ENCODE results near the gene SCRT2.
A peak's percentile ranks its signal among the peaks of the same experiment; 100 is the strongest.
"Not testable (repeated sequence)": the region's sequence is repeated elsewhere in the genome, so short reads cannot be mapped to it uniquely, and the experiment has no call there.

The SCRT2 gene

DNA sequence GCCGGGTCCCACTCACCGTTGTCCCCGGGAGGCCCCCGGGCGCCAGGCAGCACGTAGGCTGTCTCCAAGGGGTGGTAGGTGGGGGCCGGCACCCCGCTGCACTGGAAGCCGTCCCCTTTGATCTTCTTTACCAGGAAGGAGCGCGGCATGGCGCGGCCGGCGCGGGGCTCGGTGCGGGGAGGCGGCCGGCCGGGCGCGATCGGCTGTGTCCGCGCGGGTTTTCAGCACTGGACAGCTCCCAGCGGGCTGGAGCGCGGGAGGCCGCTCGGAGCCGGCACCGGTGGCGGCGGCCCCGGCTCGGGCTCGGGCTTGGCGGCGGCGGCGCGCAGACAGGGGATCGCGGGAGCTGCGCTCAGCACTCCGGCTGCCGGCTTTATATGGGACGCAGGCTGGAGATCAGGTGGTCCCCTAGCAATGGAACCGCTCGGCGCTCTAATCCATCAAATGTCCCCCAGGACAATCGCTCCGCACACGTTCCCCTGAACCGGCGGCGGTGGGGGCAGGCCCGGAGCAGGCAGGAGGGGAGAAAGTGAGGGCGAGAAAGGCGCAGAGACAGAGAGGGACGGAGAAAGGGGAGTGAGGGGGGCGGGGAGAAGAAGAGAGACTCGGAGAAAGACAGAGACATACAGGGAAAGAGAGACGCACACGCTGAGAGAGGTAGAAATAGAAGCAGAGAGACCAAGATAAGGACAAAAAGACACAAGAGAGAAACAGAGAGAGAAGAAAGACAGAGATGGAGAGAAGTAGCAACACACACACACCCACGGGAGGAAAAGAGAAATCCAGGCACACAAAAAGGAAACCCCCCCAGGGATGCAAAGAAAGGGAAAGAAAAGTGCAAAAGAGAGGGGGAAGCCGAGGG is at the start of gene SCRT2:
TSS of gene SCRT2 (minus strand) at position 350 of the 862 bp plus-strand sequence. CDS start at position 149, 201 bp downstream.
- DNase-seq (ENCODE audit: low spot score) = peak; percentile 66

DNA sequence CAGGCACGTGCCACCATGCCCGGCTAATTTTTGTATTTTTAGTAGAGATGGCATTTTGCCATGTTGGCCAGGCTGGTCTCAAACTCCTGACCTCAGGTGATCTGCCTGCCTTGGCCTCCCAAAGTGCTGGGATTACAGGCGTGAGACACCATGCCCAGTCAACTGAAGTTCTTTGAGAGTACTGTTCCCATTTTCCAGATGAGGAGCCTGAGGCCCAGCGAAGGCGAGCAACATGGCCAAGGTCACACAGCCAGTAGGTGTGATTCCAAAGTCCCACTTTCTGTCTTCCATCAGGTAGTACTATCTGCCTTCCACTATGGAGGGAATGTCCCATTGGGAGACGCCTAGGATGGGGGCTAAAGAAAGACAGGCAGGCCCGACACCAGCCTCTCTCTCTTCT is 49.2 kb upstream of the SCRT2 start:
- not testable (repeated sequence) for DNase-seq (ENCODE audit: low spot score)

DNA sequence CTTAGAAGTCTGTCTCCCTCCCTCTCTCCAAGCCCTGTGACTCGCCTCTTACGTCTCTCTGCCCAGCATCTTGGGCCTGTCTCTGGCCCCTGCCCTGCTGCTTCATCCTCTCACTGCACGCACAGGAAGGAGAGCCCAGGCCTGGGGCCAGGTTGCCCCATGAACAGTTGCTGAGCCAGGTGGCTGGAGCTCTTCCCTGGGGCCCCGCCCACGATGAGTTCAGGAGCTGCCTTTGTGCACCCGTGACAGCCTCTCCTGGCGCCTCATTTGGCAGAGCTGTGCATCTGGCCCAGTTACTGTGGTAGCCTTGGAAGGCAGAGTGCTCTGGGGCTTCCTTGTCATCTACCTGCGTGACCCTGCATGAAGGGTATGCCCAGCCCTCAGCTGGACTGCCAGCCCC is 48.2 kb upstream of the SCRT2 start:
- no peak for DNase-seq (ENCODE audit: low spot score)

DNA sequence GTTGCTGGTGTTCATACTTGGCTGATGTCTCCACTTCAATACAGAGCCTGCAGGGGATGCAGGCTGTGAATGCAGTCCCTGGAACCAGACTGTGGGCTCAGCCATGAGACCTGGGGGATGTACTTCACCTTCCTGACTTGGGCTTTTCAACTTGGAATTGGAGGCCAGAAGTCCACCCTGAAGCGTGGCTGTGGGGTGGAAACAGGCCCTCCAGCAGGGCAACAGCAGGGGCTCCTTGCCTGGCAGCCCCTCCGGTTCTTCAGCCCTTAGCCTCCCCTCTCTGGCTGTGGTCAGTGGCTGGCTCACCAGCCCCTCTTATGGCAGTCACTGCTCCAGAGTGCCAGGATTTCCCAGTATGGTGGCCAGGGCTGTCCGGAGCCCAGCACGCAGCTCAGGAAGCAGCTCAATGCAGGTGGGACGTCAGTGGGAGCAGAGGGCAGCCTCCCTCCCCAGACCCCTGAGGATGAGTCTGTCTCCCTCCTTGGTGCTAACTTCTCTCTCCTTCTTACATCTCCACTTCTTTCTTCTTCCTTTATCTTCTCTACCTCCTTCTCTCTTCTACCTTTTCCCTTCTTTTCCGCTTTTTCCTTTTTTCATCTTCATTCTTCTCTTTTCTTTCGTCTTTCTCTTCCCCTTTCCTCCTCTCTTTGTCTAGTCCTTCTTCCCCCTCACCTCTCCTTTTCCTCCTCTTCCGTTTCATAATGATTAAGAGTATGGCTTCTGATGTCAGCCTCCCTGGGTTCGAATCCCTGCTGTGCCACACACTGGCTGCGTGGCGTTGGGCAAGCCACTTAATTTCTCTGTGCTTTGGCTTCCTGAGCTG is 47.4 kb upstream of the SCRT2 start:
- DNase-seq (ENCODE audit: low spot score) = no peak

DNA sequence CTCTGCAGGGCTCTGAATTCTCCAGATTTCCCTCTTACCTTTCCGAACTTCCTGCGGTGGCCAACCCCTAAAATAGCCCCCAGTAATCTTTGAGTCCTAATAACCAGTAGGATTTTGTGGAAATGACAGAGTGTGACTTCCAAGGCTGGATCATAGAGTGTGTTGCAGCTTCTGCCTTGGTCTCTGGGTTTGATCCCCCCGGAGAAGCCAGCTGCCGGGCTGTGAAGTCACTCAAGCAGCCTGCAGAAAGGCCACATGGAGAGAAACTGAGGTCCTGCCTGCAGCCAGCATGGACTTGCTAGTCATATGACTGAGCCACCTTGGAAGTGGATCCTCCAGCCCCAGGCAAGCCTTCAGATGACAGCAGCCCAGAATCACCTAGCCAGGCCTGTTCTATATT is 46.3 kb upstream of the SCRT2 start:
- no peak for DNase-seq (ENCODE audit: low spot score)

DNA sequence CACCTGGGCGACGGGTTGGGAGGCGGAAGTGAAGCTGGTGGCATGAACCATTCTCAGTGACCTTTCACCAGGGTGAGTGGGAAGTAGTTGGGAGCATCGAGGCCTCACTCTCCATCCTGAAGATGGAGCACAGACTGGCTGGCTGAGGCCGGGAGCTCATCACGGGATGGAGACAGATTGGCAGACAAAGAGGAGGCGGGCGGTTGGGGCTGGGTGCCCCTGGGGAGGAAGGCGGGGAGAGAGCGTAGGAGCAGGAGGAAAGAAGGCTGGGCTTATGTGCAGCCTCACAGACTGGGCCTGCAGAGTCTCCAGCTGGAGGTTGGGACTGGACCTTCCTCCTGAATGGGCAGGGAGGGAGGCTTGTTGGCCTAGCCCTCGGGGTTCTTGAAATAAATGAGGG is 44.2 kb upstream of the SCRT2 start:
- no peak for DNase-seq (ENCODE audit: low spot score)

DNA sequence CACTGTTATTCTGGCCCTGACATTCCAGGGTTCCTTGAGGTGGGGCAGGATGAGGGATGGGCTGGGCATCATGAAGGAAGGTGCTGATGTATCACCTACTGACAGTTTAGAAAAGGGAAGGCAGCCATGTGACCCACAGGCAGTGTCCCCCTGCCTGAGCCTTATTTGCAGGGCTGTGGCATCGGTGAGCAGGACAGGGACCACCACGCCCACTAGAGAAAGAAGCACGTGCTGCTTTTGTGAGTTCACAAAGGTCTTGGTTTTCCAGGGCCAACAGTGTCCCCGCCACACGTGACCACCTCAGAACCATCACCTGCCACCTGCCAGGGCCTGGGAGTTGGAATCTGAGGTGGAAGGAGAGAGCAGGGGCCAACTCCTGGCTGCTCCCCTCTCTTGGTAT is 43.5 kb upstream of the SCRT2 start:
- no peak for DNase-seq (ENCODE audit: low spot score)

DNA sequence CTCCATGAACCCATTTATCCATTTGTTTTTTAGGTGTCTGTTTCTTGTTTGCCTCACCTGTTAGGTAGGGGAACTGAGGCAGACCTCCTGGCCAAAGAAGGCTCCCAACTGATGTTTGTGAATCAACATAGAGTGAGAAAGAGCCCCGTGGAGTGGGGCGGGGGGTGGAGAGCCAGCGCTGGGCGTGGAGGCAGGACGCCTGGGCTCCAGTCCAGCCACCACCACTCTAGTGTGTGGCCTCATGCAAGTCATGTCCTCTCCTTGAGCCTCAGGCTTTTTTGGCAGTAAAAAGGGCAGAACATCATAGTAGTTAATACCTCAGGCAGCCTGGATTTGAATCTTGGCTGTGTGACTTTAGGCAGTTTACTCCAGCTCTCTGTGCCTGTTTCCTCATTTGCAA is 42.2 kb upstream of the SCRT2 start:
- no peak for DNase-seq (ENCODE audit: low spot score)

DNA sequence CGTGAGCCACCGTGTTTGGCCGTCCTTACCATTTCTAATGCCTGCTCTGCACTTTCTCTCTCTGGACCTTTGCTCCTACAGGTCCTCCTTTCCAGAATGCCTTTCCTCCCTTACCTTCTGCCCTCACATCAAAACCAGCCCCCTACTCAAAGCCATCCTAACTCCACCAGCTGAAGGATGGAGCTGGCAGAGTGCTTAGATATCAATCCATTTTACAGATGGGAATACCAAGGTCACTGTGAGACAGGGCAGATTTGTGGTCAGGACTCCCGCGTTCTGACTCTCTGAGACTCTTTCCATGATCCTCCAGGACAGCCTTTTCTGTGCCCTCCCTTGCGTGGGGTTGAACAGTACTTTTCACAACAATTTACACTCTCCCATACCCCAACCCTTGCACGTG is 41.7 kb upstream of the SCRT2 start:
- no peak for DNase-seq (ENCODE audit: low spot score)

DNA sequence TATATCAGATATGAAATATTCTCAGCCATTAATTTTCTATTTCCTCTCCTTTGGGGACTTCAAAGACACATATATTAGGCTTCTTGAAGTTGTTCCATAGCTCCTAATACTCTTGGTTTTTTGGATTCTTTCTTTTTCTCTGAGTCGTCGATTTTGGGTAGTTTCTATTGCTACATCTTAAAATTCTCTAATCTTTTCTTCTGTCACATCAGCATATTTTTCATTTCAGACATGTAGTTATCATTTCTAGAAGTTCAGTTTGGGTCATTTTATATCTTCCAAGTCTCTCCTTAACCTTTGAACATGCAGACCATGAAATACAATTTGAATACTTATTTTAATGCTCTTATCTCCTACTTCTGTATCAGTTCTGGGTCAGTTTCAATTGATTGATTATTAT is 38.9 kb upstream of the SCRT2 start:
- DNase-seq (ENCODE audit: low spot score) = no peak

DNA sequence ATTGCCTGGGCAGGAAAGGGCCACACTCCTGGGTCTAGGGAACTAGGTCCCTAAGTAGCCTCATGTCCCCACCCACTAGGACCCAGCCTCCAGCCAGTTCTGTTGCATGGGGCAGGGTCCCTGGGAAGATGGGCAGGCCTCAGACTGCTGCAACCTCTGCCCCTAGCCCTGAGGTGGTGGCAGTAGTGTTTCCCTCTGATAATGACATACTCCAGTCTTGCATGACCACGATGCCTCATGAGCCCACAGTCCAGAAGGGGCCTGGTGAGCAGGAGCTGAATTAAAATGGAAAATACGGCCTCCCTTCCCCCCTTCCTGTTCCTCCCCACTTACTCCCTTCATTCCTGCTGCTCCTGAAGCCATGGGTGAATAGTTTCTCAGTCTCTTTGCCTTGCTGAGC is 36.0 kb upstream of the SCRT2 start:
- no peak for DNase-seq (ENCODE audit: low spot score)

DNA sequence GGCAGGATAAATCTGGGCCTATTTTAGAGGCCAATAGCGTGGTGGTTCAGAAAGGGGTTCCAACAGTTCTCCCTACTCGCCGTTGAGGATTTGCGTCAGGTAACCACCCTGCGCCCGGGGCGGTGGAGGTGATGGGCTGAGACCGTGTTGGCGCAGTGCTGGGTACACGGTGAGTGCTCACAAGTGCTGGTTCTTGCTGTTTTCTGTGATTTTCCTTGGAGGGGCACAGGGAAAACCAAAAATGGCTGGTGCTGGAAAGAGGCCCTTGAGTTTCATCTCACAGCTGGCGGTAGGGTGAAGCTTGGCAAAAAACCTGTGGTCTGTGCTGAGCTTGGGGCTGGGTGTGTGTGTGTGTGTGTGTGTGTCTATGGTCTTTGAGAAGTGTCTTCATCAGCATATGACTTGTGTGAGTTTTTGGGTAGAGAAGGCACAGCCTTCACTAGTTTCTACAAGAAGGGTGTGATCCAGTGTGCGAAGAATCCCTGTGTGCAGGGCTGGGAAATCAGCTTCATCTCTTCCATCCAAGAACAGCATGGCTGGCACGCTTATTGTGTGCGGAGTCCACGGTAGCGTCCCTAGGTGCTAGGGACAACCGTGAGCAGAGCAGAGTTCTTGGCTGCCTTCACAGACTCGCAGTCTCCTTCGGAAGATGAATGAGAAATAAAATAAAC is 35.3 kb upstream of the SCRT2 start:
- DNase-seq (ENCODE audit: low spot score) = no peak

DNA sequence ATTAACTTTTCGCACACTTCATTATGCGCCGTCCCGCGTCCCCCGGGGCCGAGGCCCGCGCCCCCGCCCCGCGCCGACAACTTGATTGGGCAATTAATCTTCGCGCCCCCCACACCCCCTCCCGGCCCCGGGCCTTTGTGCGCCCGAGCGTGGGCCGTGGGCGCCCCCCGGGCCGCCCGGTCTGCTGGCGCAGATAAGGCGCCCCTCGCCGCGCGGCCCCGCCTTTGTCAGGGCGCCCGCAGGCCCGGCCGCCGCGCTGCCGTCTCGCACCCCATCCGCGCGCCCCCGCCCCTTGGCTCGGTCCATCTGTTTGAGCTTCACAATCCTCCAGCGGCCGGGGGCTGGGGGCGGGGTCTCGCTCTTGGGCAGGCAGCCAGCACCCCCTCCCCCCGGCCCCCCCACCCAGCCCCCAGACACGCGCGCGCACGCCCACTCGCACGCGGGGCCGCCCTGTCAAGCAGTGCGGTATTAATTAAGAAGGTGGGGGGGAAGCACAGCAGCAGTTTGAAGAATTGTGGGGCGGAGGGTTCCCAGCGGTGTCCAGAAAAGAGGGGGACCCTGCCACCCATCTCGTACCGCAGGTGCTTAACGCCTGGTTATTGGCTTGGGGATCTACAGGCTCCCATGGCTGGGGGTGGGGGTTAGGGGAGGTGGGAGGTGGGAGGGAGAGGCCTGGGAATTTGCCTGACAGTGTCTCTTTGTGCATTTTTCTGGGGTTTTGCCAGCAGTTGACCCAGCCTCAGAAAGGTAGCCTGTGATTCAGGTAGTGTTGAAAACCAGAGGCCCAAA is 34.6 kb upstream of the SCRT2 start:
- no peak for DNase-seq (ENCODE audit: low spot score)

DNA sequence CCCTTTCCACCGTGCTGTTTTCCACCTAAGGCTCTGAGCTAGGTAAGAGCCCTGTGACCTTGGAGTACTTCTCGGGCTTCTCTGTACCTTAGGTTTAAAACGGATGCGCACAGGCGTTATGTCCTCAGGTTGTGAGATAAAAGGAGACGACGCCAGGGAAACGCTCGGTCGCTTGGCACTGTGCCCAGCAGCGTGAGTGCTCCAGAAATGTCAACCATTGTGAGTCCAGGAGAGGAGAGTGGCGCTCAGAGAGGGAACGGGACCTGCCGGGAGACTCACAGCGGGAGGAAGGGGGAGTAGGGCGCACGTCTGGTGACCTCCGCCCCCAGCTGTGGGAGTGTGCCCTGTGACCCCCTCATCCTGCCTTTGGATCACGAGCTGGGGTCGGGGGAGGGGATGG is 33.8 kb upstream of the SCRT2 start:
- DNase-seq (ENCODE audit: low spot score) = peak; percentile 65

DNA sequence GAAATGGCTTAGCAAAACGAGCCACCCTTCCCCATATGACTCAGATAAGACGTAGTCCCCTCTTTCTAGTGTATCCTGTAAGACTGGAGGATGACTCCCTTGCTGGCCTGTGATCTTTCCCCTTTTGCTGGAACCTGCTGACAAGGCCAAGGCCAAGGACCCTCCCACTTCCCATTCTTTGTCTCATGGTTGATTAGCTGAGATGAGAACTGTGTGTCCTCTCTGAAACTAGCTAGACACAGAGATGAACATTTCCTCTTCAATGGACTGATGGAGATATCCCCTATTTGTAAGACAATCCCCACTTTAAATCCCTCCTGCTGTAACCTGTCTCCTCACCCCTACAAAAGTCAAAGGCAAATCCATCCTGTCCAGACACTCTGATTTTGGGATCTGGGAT is 33.4 kb upstream of the SCRT2 start:
- DNase-seq (ENCODE audit: low spot score) = no peak

DNA sequence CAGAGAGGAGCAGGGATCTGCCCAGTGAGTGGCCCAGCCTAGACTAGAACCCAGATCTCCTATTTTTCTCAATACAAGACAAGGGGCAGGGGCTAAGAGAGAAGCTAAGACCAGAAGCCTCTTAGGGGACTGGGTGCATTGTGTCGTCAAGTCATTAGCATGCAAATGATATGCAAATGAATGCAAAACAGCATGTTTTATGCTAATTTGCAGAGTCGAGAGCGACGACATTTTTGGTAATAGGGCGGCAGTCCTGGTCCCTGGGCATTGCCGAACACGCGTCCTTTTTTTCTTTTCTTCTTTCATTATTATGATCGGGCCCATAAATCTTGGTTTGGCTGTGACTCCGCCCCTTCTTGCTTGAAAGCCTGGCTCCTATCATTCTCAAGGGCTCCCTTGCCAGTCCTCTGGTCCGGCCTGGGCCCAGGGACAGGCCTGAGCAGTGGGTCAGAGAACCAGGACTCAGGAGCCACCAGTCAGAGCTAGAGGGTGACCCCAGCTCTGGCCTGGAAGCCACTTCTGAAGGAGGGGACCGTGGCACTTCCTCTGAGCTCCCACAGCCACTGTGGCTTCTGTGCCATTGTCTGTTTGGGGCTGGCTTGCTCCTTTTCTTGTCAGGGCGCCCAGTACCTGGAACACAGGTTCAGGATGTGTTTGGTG is 32.0 kb upstream of the SCRT2 start:
- no peak for DNase-seq (ENCODE audit: low spot score)

DNA sequence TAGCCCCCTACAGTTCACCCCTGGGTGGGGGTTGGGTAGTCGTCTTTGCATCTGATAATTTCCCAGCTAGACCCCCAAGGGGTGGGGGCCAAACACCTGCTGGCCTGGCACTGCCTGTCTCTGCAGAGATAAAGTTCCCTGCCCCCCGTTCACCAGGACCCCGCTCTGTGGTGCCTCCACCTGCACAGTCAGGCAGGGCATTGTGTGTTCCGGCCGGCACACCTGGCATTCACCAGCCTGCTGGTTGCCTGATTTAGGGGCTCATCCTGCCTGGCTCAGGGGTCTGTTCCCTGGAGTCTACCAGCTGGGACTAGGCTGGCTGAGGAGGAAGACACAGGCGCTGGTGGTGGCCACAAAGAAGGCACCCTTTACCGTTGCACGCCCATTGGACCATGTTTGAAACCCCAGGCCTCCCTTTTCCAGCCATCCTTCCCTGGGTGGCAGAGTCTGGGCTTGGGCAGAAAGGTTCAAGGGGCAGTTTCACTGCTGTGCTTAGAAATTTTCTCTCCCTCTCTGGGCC is 30.8 kb upstream of the SCRT2 start:
- DNase-seq (ENCODE audit: low spot score) = no peak

DNA sequence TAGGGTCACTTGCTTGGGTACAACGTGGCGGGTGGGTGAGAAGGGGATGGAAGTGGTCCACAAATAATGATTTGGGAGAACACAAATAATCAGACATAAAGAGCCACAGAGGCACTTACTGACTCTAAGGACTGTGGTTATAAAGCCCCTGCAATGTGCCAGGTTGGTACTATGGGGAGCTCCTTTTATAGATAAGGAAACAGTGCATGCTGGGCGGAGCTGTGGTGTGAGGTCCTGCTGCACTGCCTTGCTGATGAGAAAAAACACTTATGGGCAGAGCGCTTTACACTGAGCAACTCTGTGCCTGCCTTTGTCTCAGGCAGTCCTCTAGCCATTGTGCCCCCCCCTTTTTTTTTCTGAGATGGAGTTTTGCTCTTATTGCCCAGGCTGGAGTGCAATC is 29.1 kb upstream of the SCRT2 start:
- DNase-seq (ENCODE audit: low spot score) = no peak

DNA sequence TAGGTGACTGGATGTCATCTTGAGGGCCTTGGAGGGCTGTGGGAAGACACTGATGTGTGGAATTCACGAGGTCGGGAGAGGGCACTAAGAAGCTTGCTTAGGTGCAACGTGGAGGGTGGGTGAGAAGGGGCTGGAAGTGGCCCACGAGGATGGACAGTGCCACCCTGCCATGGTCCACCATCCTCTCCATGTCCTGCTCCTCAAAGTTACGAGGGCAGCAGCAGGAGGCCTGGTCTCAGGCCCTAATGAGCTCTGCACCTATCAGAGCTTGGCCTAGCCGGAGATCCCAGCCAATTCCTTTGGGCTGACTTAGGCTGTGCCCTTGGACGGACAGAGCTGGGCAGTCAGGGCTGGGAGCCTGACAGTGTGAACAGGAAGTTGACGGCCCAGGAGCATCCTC is 27.8 kb upstream of the SCRT2 start:
- DNase-seq (ENCODE audit: low spot score) = no peak

DNA sequence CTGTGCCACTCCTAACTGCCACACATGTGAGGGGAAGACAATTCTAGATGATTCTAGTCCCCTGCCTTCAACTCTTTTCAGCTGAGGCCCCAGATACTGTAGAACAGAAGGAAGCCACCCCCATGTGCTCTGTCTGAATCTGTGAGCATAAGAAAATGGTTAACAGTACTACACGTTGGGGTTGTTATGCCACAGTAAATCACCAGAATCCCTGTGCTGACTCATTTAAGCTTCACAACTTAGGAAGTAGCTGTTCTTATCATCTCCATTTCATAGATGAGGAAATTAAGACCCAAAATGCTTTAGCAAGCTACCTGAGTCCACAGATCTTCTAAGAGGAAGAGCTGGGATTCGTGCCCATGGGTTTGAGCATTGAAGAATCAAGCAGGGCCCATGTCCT is 27.4 kb upstream of the SCRT2 start:
- no peak for DNase-seq (ENCODE audit: low spot score)
